ENCODE data around the gene RNF157.

GRCh38 chr17:76236603-76237002, 3.7 kb downstream of the RNF157 start:
- no peak for TF ChIP-seq POLR2AphosphoS5 (IDR thresholded peaks at IDR 0.05)
- TF ChIP-seq, protein P1, sequence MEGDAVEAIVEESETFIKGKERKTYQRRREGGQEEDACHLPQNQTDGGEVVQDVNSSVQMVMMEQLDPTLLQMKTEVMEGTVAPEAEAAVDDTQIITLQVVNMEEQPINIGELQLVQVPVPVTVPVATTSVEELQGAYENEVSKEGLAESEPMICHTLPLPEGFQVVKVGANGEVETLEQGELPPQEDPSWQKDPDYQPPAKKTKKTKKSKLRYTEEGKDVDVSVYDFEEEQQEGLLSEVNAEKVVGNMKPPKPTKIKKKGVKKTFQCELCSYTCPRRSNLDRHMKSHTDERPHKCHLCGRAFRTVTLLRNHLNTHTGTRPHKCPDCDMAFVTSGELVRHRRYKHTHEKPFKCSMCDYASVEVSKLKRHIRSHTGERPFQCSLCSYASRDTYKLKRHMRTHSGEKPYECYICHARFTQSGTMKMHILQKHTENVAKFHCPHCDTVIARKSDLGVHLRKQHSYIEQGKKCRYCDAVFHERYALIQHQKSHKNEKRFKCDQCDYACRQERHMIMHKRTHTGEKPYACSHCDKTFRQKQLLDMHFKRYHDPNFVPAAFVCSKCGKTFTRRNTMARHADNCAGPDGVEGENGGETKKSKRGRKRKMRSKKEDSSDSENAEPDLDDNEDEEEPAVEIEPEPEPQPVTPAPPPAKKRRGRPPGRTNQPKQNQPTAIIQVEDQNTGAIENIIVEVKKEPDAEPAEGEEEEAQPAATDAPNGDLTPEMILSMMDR (IDR thresholded peaks at IDR 0.05): no peak
